ENCODE measurements around the gene RFPL3. TPM values are rescaled to one million over a fixed set of nuclear protein-coding genes. Genes with fewer than 3 reads are reported as not detected.
"Not testable (repeated sequence)": the region's sequence is repeated elsewhere in the genome, so short reads cannot be mapped to it uniquely, and the experiment has no call there.

The RFPL3 gene
- total RNA-seq, 2 experiments from 2014 or later = not detected

GRCh38 chr22:32333769-32334659, 23.7 kb upstream of the RFPL3 start:
- H3K27me3 Mint-ChIP-seq = peaks cover 8% of the 10 kb centered on the region
- no peak for DNase-seq
- CTCF ChIA-PET = no interaction called here
- H3K4me3 Mint-ChIP-seq = no peak overlapping the region
- no peaks in the 10 kb centered on the region for H3K4me1 Mint-ChIP-seq
- POLR2A ChIA-PET = no interaction called here
- H3K27ac Mint-ChIP-seq = no peak overlapping the region
- H3K9me3 Mint-ChIP-seq = no peaks in the 10 kb centered on the region
- H3K36me3 Mint-ChIP-seq (ENCODE audit: low read depth) = no peaks in the 10 kb centered on the region

- Mint-ChIP-seq H3K9me3 (no peaks in the 10 kb centered on the region), H3K4me3 (no peak overlapping the region), H3K36me3 (ENCODE audit: low read depth) (no peaks in the 10 kb centered on the region), H3K4me1 (no peaks in the 10 kb centered on the region), H3K27me3 (peaks cover 8% of the 10 kb centered on the region), H3K27ac (no peak overlapping the region)
- peak; percentile 13 for DNase-seq
- ChIA-PET POLR2A (no interaction called here), CTCF (no interaction called here)
These were observed 22.9 kb upstream of the RFPL3 start for GRCh38 chr22:32334660-32335365.

GRCh38 chr22:32335471-32335870, 22.2 kb upstream of the RFPL3 start:
- ChIA-PET CTCF (no interaction called here), POLR2A (no interaction called here)
- Mint-ChIP-seq H3K4me1 (no peaks in the 10 kb centered on the region), H3K27me3 (peaks cover 8% of the 10 kb centered on the region), H3K36me3 (ENCODE audit: low read depth) (no peaks in the 10 kb centered on the region), H3K27ac (no peak overlapping the region), H3K4me3 (no peak overlapping the region), H3K9me3 (no peaks in the 10 kb centered on the region)
- no peak for DNase-seq

- H3K9me3 Mint-ChIP-seq = no peaks in the 10 kb centered on the region
- H3K4me1 Mint-ChIP-seq = no peaks in the 10 kb centered on the region
- DNase-seq = no peak
- no peak overlapping the region for H3K27ac Mint-ChIP-seq
- POLR2A ChIA-PET = no interaction called here
- no peak overlapping the region for H3K4me3 Mint-ChIP-seq
- no peaks in the 10 kb centered on the region for H3K36me3 Mint-ChIP-seq (ENCODE audit: low read depth)
- CTCF ChIA-PET = no interaction called here
- peaks cover 13% of the 10 kb centered on the region for H3K27me3 Mint-ChIP-seq
These were observed 21.5 kb upstream of the RFPL3 start for GRCh38 chr22:32336121-32336603.

GRCh38 chr22:32336771-32337424, 20.8 kb upstream of the RFPL3 start:
- Mint-ChIP-seq H3K9me3 (no peaks in the 10 kb centered on the region), H3K4me1 (no peaks in the 10 kb centered on the region), H3K4me3 (no peak overlapping the region), H3K36me3 (ENCODE audit: low read depth) (no peaks in the 10 kb centered on the region), H3K27ac (no peak overlapping the region), H3K27me3 (peaks cover 17% of the 10 kb centered on the region)
- ChIA-PET POLR2A (no interaction called here), CTCF (no interaction called here)
- no peak for DNase-seq

GRCh38 chr22:32337425-32337824, 20.2 kb upstream of the RFPL3 start:
- POLR2A ChIA-PET; CTCF ChIA-PET; H3K36me3 Mint-ChIP-seq (ENCODE audit: low read depth); H3K4me3 Mint-ChIP-seq; DNase-seq; H3K9me3 Mint-ChIP-seq; H3K4me1 Mint-ChIP-seq; H3K27ac Mint-ChIP-seq: not testable (repeated sequence)
- H3K27me3 Mint-ChIP-seq = peaks cover 20% of the 10 kb centered on the region

GRCh38 chr22:32338757-32339156, 18.9 kb upstream of the RFPL3 start:
- POLR2A ChIA-PET = no interaction called here
- no peak overlapping the region for H3K27ac Mint-ChIP-seq
- no peak overlapping the region for H3K4me3 Mint-ChIP-seq
- DNase-seq = no peak
- no peaks in the 10 kb centered on the region for H3K4me1 Mint-ChIP-seq
- H3K9me3 Mint-ChIP-seq = no peaks in the 10 kb centered on the region
- H3K27me3 Mint-ChIP-seq = peaks cover 31% of the 10 kb centered on the region
- CTCF ChIA-PET = no interaction called here
- H3K36me3 Mint-ChIP-seq (ENCODE audit: low read depth) = no peaks in the 10 kb centered on the region

GRCh38 chr22:32339190-32340012, 18.3 kb upstream of the RFPL3 start:
- no peak overlapping the region for H3K27ac Mint-ChIP-seq
- H3K4me1 Mint-ChIP-seq = no peaks in the 10 kb centered on the region
- ChIA-PET POLR2A (no interaction called here), CTCF (no interaction called here)
- H3K4me3 Mint-ChIP-seq = no peak overlapping the region
- H3K36me3 Mint-ChIP-seq (ENCODE audit: low read depth) = no peaks in the 10 kb centered on the region
- peaks cover 36% of the 10 kb centered on the region for H3K27me3 Mint-ChIP-seq
- no peak for DNase-seq
- no peaks in the 10 kb centered on the region for H3K9me3 Mint-ChIP-seq

- no peaks in the 10 kb centered on the region for H3K4me1 Mint-ChIP-seq
- no peaks in the 10 kb centered on the region for H3K9me3 Mint-ChIP-seq
- ChIA-PET POLR2A (no interaction called here), CTCF (no interaction called here)
- no peak overlapping the region for H3K27ac Mint-ChIP-seq
- DNase-seq = peak; percentile 8
- H3K27me3 Mint-ChIP-seq = peaks cover 40% of the 10 kb centered on the region
- no peaks in the 10 kb centered on the region for H3K36me3 Mint-ChIP-seq (ENCODE audit: low read depth)
- no peak overlapping the region for H3K4me3 Mint-ChIP-seq
These were observed 17.3 kb upstream of the RFPL3 start for GRCh38 chr22:32340411-32340810.

- Mint-ChIP-seq H3K27ac (no peak overlapping the region), H3K4me1 (no peaks in the 10 kb centered on the region), H3K9me3 (no peaks in the 10 kb centered on the region), H3K27me3 (peaks cover 47% of the 10 kb centered on the region), H3K36me3 (ENCODE audit: low read depth) (no peaks in the 10 kb centered on the region), H3K4me3 (no peak overlapping the region)
- CTCF ChIA-PET = no interaction called here
- POLR2A ChIA-PET = no interaction called here
- no peak for DNase-seq
These were observed 16.4 kb upstream of the RFPL3 start for GRCh38 chr22:32341122-32341740.

- H3K4me1 Mint-ChIP-seq = no peaks in the 10 kb centered on the region
- no peak for DNase-seq
- H3K27ac Mint-ChIP-seq = no peak overlapping the region
- POLR2A ChIA-PET = no interaction called here
- no peaks in the 10 kb centered on the region for H3K36me3 Mint-ChIP-seq (ENCODE audit: low read depth)
- no peaks in the 10 kb centered on the region for H3K9me3 Mint-ChIP-seq
- CTCF ChIA-PET = no interaction called here
- peaks cover 45% of the 10 kb centered on the region for H3K27me3 Mint-ChIP-seq
- no peak overlapping the region for H3K4me3 Mint-ChIP-seq
These were observed 14.7 kb upstream of the RFPL3 start for GRCh38 chr22:32342977-32343376.

GRCh38 chr22:32343941-32344340, 13.7 kb upstream of the RFPL3 start:
- Mint-ChIP-seq H3K27me3 (peaks cover 43% of the 10 kb centered on the region), H3K36me3 (ENCODE audit: low read depth) (no peaks in the 10 kb centered on the region), H3K27ac (no peak overlapping the region), H3K9me3 (no peaks in the 10 kb centered on the region), H3K4me3 (no peak overlapping the region), H3K4me1 (no peaks in the 10 kb centered on the region)
- ChIA-PET CTCF (no interaction called here), POLR2A (no interaction called here)
- DNase-seq = no peak

Measured in activated CD4-positive, alpha-beta memory T cell treated with anti-CD3 and anti-CD28 coated beads, Interleukin-2, amount 10 ng/mL, durations not matched to agents 7 days and 5 days (primary cell).